Ishikawa (cell line): ENCODE results near the gene GPR78.

Experiments used
- NFIC ChIP-seq: IDR thresholded peaks from 2 replicates; pipeline ENCODE4 v1.6.1; 2012
- TAF1 ChIP-seq: IDR thresholded peaks from 2 replicates; pipeline ENCODE4 v1.6.1; 2012; ENCODE audit warnings: low read depth, mild to moderate bottlenecking

DNA sequence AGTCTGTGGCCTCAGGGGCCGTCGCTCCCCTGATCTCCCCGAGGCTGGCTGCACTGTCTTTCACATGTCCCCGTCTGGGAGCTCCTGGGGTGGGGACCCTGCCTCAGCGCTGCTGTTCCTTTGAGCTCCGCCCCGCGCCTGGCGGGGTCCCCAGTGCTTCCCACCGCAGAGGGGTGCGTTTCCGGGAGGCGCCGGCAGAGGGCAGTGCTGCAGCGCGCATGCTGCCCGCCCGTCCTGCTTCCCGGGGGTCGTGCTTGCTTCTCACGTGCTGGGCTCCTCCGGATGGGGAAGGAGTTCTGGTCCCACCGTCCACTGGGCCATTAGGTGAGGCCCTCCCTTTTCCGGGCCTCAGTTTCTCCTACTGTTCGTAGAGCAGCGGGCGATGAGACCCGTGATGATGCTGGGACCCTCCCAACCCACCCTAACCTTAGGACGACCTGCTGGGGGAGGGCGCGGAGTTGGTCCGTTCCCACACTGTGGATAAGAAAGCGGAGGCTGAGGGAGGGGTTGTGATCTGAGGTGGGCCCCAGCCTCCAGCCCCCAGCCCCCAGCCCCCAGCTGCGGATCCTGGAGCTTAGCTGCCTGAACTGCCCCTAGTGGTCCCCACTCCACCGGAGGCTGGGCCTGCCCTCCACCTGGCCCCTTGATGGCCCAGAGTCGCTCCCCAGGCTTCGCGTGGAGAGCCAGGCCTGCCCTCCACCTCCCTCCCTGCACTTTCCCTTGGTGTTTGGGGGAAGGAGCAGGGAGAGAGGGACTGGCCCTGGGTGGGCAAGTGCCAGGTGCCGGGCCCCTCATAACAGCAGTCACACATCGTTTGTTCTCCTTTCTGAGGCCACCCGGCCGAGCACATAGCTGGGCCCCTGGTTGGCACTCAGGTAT is 27.6 kb downstream of the GPR78 start:
- no peak for TF ChIP-seq TAF1
- no peak for TF ChIP-seq NFIC
